ENCODE measurements around the gene HDHD5. TPM values are rescaled to one million over a fixed set of nuclear protein-coding genes. Genes with fewer than 3 reads are reported as not detected.
A peak's percentile ranks its signal among the peaks of the same experiment; 100 is the strongest.

The HDHD5 gene
- total and polyA plus RNA-seq, 10 donors = 25.4 to 47.6 (median 32.3) TPM

DNA sequence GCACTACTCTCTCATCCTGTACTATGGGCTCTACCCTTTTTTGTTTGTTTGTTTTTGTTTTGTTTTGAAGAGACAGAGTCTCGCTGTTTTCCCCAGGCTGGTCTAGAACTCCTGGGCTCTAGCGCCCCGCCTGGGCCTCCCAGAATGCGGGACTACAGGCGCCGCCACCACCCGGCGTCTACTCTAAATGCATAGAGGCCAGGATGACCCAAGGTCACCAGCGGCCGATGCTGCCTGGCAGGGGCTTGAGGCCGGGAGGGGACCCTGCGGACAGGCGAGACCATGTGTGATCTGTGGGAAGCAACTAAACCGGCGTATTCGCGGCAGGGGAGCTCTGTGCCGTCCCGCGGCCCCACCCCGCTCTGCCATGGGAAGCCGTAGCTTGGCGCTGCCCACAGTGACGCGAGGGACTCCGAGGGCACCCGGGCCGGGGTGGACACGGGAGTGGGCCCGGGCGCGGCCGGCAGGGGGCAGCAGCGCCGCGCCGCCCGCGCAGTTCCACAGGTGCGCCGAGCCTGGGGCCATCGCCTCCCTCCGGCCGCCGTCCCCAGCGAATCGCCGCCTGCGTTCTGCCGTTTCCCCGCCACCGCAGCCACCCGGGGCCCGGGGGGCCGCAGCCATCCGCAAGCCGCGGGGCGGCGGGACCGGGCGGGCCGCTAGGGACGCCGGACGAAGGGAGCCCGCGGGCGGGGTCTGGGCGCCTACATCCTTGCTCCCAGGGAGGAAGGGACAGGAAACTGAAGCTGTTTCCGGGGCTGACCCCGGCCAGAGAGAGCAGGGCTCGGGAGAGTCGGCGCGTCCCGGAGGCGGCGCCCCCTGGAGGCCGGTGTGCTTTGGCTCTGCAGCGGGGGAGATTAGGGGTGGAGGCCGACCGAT is 12.3 kb upstream of the HDHD5 start:
- Histone ChIP-seq H3K9me3 (no peaks in the 10 kb centered on the region), H3K4me1 (peaks cover 0 to 29% (median 15%) of the 10 kb centered on the region in 6 donors), H3K36me3 (no peaks in the 10 kb centered on the region), H3K27me3 (replicated peaks in 1 of 7) (no peaks in the 10 kb centered on the region), H3K4me3 (peak overlapping the region; percentile 45 to 87 (median 72)), H3K27ac (peak overlapping the region; percentile 88 to 96 (median 94))
- intact Hi-C loops (cut with DNase I; ENCODE audit: low total_unique reads) = loop anchor here (2.0 to 5.0 kb wide), 2 partner anchors 99 to 331 kb away; no protein-coding TSS in a partner anchor
- no peak for TF ChIP-seq POLR2A (IDR thresholded peaks at IDR 0.05)
- TF ChIP-seq POLR2AphosphoS5 (IDR thresholded peaks at IDR 0.05) = peak; percentile 50 to 81 (median 81)
- TF ChIP-seq, protein P1, sequence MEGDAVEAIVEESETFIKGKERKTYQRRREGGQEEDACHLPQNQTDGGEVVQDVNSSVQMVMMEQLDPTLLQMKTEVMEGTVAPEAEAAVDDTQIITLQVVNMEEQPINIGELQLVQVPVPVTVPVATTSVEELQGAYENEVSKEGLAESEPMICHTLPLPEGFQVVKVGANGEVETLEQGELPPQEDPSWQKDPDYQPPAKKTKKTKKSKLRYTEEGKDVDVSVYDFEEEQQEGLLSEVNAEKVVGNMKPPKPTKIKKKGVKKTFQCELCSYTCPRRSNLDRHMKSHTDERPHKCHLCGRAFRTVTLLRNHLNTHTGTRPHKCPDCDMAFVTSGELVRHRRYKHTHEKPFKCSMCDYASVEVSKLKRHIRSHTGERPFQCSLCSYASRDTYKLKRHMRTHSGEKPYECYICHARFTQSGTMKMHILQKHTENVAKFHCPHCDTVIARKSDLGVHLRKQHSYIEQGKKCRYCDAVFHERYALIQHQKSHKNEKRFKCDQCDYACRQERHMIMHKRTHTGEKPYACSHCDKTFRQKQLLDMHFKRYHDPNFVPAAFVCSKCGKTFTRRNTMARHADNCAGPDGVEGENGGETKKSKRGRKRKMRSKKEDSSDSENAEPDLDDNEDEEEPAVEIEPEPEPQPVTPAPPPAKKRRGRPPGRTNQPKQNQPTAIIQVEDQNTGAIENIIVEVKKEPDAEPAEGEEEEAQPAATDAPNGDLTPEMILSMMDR (IDR thresholded peaks at IDR 0.05 in 8 of 11, conservative IDR thresholded peaks at IDR 0.05 in 3 of 11) = peak; percentile 73 to 97 (median 91)
- peak; percentile 97 for DNase-seq
- 0 to 3% (median 1%) methylated on average over 22 to 83 of the region's 83 CpGs for WGBS, 5 donors

DNA sequence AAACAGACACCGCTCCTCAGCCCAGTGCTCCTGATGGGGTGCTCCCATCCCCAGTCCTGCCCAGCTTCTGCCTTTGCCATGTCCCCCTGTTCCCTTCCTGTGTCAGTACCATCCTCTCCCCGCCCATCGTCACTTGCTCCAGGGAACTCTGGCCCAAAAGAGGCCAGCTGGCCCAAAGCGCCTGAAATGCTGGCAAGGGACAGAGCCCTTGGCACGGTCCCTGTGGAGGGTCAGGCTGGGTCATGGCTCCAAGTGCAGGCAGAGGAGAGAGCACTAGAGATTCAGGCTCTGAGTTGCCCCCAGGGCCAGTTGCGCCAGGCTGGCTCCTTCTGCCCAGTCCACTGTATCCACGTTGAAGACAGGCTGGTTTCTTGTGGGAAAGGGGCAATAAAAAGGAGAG is 8.4 kb upstream of the HDHD5 start:
- no peak for TF ChIP-seq POLR2A (IDR thresholded peaks at IDR 0.05)
- peak; percentile 52 to 54 (median 54) for TF ChIP-seq POLR2AphosphoS5 (IDR thresholded peaks at IDR 0.05)
- H3K9me3 ChIP-seq = no peaks in the 10 kb centered on the region
- no peak for DNase-seq
- no peaks in the 10 kb centered on the region for H3K36me3 ChIP-seq
- 51 to 70% (median 63%) methylated on average over 7 of the region's 7 CpGs for WGBS, 5 donors
- H3K4me1 ChIP-seq = peaks cover 0 to 29% (median 15%) of the 10 kb centered on the region in 6 donors
- peak overlapping the region in 1 of 8 donors; percentile 12 for H3K27ac ChIP-seq
- intact Hi-C loops (cut with DNase I; ENCODE audit: low total_unique reads) = no loop called here
- no peaks in the 10 kb centered on the region for H3K27me3 ChIP-seq (replicated peaks in 1 of 7)
- H3K4me3 ChIP-seq = no peak overlapping the region

DNA sequence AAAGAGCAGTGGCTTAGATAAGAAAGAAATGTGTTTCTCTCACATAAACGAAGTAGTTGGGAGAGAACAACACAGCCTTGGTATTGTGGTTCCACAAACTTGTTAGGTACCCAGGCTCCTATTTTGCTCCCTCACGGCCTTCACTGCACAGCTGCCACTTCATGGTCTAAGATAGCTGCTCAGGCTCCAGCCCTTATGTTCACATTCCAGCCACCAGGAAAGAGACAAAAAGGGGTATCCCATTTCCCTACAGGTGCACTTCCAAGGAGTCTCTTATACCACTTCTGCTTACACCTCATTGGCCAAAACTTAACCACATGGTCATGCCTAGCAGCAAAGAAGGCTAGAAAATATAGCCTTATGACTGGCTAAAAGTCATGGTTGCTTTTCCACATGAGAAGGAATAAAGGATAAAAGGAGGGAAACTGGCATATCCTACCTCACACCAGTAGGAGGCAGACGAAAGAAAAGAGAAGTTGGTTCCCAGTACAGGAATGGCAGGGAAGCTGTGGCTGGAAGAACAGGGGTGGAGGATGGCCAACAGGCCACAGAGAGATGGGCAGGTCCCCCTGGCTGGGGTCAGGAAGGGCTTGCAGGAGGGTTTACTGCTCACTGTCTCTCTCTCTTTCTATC is 5.4 kb upstream of the HDHD5 start:
- Histone ChIP-seq H3K36me3 (no peaks in the 10 kb centered on the region), H3K9me3 (no peaks in the 10 kb centered on the region), H3K4me1 (peaks cover 5 to 20% (median 8%) of the 10 kb centered on the region in 6 donors), H3K27ac (no peak overlapping the region), H3K27me3 (replicated peaks in 1 of 7) (no peaks in the 10 kb centered on the region), H3K4me3 (no peak overlapping the region)
- peak; percentile 19 for DNase-seq
- TF ChIP-seq, protein P1 (IDR thresholded peaks at IDR 0.05 in 8 of 11, conservative IDR thresholded peaks at IDR 0.05 in 3 of 11) = no peak
- TF ChIP-seq POLR2A (IDR thresholded peaks at IDR 0.05) (no peak), POLR2AphosphoS5 (IDR thresholded peaks at IDR 0.05) (no peak)
- intact Hi-C loops (cut with DNase I; ENCODE audit: low total_unique reads) = no loop called here
- 73 to 88% (median 80%) methylated on average over 3 of the region's 3 CpGs for WGBS, 5 donors

DNA sequence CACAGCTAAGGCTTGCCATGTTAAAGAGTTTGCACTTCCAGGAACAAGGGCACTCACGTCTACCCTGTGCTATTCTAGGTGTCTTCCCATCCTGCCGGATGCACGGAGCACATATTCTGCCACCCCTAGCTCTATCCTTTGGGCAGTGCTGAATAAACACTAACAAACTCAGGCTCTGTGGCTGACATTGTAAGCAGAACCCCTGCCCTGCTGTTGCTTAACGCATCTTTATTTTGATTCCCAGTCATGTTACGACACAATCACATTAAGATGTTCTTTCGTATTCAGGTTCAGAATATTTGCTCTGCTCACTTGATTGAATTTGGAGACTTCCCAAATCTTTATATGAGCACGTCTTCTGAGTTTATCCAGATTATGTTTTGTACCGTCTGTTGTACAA is 3.7 kb upstream of the HDHD5 start:
- intact Hi-C loops (cut with DNase I; ENCODE audit: low total_unique reads) = no loop called here

More for the DNA sequence above, 3.7 kb upstream of the HDHD5 start:
- Histone ChIP-seq H3K27ac (no peak overlapping the region), H3K4me1 (peaks cover 7 to 32% (median 17%) of the 10 kb centered on the region in 6 donors), H3K4me3 (no peak overlapping the region), H3K27me3 (replicated peaks in 1 of 7) (no peaks in the 10 kb centered on the region), H3K9me3 (no peaks in the 10 kb centered on the region), H3K36me3 (no peaks in the 10 kb centered on the region)
- no peak for DNase-seq
- WGBS, 5 donors = 72 to 92% (median 78%) methylated on average over 8 of the region's 8 CpGs
- TF ChIP-seq, protein P1 (IDR thresholded peaks at IDR 0.05 in 8 of 11, conservative IDR thresholded peaks at IDR 0.05 in 3 of 11) = no peak
- no peak for TF ChIP-seq POLR2AphosphoS5 (IDR thresholded peaks at IDR 0.05)
- no peak for TF ChIP-seq POLR2A (IDR thresholded peaks at IDR 0.05)
